Brain microvascular endothelial cell (primary cell): Measurements from ENCODE around the gene GTF2A2.

Experiments used
- DNase-seq: peaks from one replicate; pipeline ENCODE4 v3.0.0-alpha.2; 2020
- H3K27ac ChIP-seq: fragments of 250-450 bp; sonication (Bioruptor Pico); 2 replicates; pipeline ENCODE4 v1.5.1; 2020; ENCODE audit warnings: mild to moderate bottlenecking, moderate library complexity
- H3K27me3 ChIP-seq: fragments of 250-450 bp; sonication (Bioruptor Pico); replicated peaks from 2 replicates; pipeline ENCODE4 v1.5.1; 2020; ENCODE audit warnings: mild to moderate bottlenecking
- H3K36me3 ChIP-seq: fragments of 250-450 bp; sonication (Bioruptor Pico); replicated peaks from 2 replicates; pipeline ENCODE4 v1.5.1; 2020; ENCODE audit warnings: mild to moderate bottlenecking
- H3K4me3 ChIP-seq: 2 replicates; pipeline ENCODE4 v1.5.1; 2011; ENCODE audit warnings: low read depth, mild to moderate bottlenecking, control low read depth, low read length, moderate library complexity
- in situ Hi-C: cut with HindIII; loops from 2 replicates; pipeline ENCODE4 v1.10.0; 2017; ENCODE audit warnings: low sequenced_read_pairs, low pct_ligation_motif_present
- TF ChIP-seq, protein P1 (sequence below): IDR thresholded peaks from 2 replicates; pipeline ENCODE4 v1.5.1; 2011; ENCODE audit warnings: low read depth, mild to moderate bottlenecking, moderate library complexity, low read length, control low read depth, inconsistent platforms; ENCODE audit errors: missing control alignments

The GTF2A2 gene

DNA sequence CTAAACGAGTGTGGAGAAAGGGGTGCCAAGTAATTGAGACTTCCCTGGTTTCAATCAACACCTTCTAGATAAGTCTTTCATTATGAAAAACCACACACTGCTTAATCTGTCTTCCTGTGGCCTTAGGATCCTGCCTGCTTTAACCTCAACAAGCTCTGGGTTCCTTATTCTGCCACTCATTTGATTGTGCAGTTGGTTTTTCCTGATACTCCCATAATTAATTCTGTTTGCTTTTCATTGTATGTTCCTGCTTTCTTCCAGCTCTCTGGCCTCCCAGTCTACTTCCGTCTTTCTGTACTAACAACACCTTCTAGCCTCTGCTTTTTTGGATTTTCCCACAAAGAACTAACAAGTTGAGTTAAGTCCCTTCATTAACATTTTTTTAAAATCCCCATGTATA lies 66.0 kb downstream of the GTF2A2 start:
- in situ Hi-C loops, result no loop called here
- TF ChIP-seq, protein P1, sequence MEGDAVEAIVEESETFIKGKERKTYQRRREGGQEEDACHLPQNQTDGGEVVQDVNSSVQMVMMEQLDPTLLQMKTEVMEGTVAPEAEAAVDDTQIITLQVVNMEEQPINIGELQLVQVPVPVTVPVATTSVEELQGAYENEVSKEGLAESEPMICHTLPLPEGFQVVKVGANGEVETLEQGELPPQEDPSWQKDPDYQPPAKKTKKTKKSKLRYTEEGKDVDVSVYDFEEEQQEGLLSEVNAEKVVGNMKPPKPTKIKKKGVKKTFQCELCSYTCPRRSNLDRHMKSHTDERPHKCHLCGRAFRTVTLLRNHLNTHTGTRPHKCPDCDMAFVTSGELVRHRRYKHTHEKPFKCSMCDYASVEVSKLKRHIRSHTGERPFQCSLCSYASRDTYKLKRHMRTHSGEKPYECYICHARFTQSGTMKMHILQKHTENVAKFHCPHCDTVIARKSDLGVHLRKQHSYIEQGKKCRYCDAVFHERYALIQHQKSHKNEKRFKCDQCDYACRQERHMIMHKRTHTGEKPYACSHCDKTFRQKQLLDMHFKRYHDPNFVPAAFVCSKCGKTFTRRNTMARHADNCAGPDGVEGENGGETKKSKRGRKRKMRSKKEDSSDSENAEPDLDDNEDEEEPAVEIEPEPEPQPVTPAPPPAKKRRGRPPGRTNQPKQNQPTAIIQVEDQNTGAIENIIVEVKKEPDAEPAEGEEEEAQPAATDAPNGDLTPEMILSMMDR, result no peak
- H3K36me3 ChIP-seq, result no peaks in the 10 kb centered on the region
- H3K4me3 ChIP-seq, result no peak overlapping the region
- no peak overlapping the region for H3K27ac ChIP-seq
- H3K27me3 ChIP-seq, result no peaks in the 10 kb centered on the region
- DNase-seq, result no peak

DNA sequence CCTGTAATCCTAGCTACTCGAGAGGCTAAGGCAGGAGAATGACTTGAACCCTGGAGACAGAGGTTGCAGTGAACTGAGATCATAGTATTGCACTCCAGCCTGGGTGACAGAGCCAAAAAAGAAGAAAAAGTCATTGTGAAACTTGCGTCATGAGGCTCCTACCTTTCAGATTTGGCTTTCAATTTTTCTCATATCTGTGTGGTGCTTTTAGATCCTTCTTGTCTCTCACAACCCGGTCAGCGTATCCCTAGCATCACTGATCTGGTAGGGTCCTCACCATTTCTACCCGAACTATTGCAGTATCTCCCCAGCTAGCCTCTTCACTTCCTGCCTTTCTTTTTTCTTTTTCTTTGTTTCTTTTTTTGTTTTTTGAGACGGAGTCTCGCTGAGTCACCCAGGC lies 67.3 kb downstream of the GTF2A2 start:
- no peak overlapping the region for H3K27ac ChIP-seq
- DNase-seq, result no peak
- no peak overlapping the region for H3K4me3 ChIP-seq
- TF ChIP-seq, protein P1, result no peak
- H3K36me3 ChIP-seq, result no peaks in the 10 kb centered on the region
- in situ Hi-C loops, result no loop called here
- H3K27me3 ChIP-seq, result no peaks in the 10 kb centered on the region
